Hepatic stellate cell (primary cell): ENCODE data around the gene SMIM12.
"Not testable (repeated sequence)": the region's sequence is repeated elsewhere in the genome, so short reads cannot be mapped to it uniquely, and the experiment has no call there.

Source experiments
- DNase-seq: peaks from one replicate; pipeline ENCODE4 v3.0.0; 2011; ENCODE audit warnings: low spot score

The SMIM12 gene

GRCh38 chr1:34843392-34844251 is 15.9 kb downstream of the SMIM12 start:
- DNase-seq = no peak

DNA sequence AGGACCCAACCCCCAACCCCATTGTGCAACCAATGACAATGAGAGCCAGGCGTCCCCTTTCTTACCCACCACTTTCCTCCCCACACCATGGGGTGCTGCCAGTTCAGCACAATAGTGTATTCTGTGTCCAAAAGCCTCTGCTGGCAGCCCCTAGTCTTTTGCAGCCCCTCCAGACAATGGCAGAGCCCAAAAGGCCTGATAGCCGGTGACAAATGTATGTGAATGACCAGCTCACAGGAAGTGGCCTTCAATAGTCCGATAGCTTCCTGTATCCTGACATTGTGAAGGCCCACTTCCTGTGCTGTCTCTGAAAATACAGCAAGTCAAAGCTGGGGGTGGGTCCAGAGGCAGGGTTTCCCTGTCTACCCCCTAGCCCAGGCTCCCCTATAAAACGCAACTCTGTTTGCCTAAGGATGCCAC is 16.6 kb downstream of the SMIM12 start:
- DNase-seq = no peak

GRCh38 chr1:34842073-34842472 is 17.5 kb downstream of the SMIM12 start:
- no peak for DNase-seq

DNA sequence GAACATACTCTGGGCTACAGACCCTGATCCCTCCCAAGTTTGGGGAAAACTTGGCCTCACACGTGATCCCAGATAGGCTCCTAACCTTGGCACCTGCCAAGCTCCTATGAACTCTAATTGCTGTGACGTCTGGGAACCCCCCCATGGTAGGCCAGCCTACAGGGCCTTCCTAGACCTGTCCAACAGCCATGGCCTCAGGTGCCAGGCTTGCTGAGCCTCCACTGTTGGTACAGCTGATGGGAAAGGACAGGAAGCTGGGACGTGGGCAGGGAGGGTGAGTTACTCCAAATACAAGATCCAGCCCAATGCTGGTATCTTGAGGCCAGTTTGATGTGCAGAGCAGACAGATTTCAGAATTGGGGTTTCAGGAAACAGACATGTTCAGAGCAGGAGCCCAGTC is 19.1 kb downstream of the SMIM12 start:
- no peak for DNase-seq

- no peak for DNase-seq
Measured at GRCh38 chr1:34839526-34840305, 19.8 kb downstream of the SMIM12 start.

DNA sequence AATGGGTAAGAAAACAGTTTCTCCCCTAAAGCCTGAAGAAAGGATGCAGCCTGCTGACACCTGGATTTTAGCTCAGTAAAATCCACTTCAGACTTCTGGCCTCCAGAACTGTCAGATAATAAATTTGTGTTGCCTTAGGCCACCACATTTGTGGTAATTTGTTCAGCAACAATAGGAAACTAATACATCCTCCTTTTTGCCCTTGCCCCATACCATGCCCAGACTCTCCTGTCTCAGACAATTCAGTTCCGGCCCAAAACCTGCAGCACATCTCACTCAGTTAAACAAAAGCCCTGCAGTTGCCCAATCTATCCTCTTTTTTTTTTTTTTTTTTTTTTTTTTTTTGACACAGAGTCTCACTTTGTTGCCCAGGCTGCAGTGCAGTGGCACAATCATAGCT is 25.8 kb downstream of the SMIM12 start:
- no peak for DNase-seq

DNA sequence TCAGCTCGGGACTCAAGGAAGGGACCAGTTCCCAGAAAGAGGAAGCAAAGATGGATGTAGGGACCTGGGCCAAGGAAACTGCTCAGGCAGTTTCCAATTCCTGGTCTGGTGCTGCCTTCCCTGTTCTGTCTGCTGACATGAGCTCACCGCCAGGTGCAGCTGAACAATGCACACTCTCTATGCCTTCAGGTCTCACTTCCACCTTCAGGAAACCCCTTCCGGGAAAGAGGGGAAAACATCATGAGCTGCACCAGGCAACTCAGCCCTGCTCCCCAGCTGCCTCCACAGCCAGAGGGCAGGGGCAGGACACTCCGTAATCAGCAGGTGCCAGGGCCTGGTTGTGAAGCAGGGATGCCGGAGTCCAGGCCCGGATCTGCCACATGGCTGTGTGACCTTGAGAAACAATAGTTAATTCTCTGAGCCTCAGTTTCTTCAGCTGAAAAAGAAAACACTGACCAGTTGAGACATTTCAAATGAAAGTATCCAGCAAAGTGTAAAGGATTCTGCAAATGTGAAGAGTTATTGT is 27.8 kb downstream of the SMIM12 start:
- no peak for DNase-seq

- no peak for DNase-seq
Measured at GRCh38 chr1:34829250-34829649, 30.3 kb downstream of the SMIM12 start.

- DNase-seq = no peak
Measured at GRCh38 chr1:34828611-34829010, 30.9 kb downstream of the SMIM12 start.

- DNase-seq = no peak
Measured at GRCh38 chr1:34827341-34827941, 32.1 kb downstream of the SMIM12 start.

GRCh38 chr1:34825455-34826091 is 34.0 kb downstream of the SMIM12 start:
- DNase-seq = no peak

DNA sequence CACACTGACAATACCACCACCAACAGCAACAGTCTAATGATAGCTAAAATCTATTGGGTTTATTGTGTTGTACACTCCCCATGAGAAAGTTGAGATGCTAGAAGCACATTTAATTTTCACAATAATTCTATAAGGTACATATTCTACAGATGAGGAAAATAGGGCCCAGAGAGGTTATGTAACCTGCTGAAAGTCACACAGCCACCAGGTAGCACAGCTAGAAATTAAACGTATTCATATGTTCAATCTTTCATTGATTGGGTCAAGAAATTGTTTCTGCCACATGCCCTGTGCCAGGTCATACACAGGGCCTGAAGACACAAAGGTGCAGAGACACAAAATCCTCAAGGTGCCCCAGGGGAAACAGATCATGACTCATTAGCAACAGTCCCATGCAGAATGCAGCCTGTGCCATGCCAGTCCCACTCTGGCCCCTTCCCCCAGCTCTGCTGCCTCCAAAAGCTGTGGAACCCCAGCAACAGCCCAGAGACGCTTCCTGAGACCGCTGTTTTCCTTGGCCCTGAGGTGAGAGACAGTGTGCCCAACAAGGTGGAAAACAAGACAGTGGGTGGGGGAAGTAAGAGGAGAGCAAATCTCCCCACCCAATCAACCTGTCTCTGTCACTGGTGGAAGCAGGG is 34.6 kb downstream of the SMIM12 start:
- DNase-seq = no peak

DNA sequence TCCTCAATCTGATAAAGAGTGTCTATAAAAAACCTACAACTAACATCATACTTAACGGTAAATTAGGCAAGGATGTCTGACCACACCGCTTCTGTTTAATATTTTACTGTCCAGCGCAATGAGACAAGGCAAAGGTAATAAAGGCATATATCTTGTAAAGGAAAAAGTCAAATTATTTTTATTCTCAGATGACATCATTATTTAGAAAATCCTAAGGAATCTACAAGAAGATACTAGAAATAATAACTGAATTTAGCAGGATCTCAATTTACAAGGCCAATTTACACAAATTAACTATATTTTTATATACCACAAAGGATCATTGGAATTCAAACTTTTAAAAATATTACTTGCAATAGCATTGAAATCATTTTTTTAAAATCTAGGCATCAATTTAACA is 37.3 kb downstream of the SMIM12 start:
- no peak for DNase-seq

- DNase-seq = not testable (repeated sequence)
Measured at GRCh38 chr1:34818862-34819261, 40.7 kb downstream of the SMIM12 start.

DNA sequence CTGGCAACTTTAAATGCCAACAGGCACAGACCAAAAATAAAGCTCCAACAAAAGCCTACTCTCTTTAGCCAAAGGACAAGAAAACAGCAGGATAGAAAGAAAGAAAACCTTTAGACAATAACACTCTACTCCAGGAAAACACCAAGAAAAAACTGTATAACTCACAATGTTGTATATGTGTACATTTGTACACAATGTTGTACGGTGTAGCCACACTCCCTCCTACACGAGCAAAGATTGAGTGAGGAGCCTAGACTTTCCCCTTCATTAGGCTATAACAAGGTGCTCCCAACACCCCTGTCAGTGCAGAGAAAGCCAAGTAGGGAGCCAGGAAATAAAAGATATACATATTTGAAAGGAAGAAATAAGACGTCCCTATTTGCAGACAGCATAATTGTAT is 42.8 kb downstream of the SMIM12 start:
- no peak for DNase-seq

- no peak for DNase-seq
Measured at GRCh38 chr1:34816332-34816731, 43.2 kb downstream of the SMIM12 start.

GRCh38 chr1:34810781-34811180 is 48.8 kb downstream of the SMIM12 start:
- not testable (repeated sequence) for DNase-seq

DNA sequence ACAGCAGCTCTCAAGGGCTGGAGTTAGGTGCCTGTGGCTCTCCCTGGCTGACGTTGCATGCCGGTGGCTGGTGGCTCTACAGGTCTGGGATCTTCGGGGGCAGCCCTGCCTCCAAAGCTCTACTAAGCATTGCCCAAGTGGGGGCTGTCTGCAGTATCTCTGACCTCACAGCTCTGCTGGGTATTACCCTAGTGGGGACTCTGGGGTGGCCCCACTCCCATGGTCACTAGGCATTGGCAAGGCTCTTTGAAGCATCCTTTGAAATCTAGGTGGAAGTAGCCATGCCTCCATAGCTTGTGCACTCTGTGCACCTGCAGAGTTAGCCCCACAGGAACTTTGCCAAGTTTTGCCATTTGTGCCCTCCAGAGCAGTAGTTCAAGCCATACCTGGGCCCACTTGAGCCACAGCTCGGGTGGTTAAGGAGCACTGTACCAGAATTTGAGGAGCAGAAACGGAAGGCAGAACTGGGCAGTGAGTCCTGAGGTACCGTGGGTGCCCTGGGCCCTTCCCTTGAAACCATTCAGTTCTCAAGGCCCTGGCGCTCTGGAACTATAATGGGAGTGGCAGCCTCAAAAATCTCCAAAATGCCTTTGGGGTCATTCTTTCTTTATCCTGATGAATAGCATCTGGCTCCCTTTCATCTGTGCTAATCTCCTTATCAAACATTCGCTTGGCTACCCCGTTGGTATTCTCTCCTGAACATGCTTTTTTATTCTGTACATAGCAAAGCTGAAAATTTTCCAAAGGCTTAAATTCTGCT is 51.3 kb downstream of the SMIM12 start:
- DNase-seq = no peak

DNA sequence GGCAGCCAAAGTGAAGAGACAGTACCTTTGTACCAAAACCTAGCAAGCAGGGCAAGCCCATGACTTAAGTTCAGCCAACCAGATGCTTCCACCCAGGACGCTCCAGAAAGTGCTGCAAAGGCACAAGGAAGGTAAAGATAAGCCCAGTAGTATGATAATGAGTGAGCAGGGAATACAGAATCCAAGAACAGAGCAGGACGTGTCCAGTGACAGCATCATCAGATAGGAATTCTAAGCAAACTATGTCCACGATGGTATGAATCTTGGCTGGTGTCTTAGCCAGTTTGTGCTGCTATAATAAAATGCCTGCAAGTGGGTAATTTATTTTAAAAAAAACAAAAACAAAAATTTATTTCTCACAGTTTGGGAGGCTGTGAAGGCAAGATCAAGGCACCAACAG is 53.2 kb downstream of the SMIM12 start:
- peak; percentile 56 for DNase-seq

DNA sequence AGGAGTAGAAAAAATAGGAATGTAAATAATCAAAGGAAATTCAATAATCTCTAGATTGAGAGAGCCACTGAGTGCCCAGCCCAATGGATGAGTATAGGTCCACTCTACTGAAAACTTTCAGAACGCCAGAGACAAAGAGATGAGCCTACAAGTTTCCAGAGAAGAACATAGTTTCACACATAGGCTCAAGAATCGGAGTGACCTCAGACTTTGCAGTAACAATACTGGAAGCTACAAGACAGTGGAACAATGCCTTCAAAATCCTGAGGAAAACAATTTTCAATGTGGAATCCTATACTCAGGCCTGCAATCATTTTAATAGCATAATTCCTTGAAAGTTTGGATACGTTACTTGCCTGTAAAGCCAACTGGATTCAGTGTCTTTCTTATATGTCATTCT is 55.8 kb downstream of the SMIM12 start:
- DNase-seq = no peak
